GOT3 (cell line): Measurements from ENCODE around the gene ABT1.

Source experiments
- DNase-seq: peaks from one replicate; lab custom pipeline; 2025; ENCODE audit warnings: mixed read lengths; lab: John Stamatoyannopoulos, UW

ABT1 gene

DNA sequence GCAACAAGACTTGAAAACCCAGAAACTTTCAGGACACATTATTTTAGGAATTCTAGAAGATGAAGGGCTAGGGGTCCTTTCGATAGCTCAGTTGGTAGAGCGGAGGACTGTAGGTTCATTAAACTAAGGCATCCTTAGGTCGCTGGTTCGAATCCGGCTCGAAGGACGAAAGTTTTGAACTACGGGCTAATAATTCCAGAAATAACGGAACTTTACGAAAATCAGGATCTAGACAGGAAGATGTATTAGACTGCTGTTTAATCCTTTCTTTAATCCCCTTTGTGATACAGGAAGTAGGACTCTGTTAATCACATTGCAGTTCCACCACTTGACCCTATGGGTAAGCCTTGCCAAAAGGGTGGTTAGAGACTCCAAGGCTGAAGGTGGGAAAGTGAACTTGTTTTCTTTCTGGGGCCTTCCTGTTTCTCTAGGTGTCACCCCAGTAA lies 21.2 kb upstream of the ABT1 start:
- DNase-seq = no peak

DNA sequence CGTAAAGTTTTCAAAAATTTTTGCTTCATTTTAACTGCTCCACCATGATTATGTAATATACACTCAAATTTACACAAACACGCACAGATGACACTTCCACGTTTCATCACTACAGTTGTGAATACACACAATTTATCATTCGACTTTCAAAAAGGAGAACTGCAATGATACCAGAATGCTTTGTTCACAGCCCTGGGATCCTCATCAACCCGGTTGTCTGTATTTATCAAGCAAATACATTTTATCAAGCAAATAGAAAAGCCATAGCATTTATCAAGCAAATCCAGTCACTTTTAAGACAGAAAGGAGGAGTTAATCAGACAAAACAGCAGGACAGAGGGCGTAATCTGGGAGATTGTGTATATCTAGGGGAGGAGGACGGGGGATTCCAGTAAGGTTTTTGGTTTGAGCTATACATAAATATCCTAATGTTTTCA lies 20.3 kb upstream of the ABT1 start:
- DNase-seq = no peak

DNA sequence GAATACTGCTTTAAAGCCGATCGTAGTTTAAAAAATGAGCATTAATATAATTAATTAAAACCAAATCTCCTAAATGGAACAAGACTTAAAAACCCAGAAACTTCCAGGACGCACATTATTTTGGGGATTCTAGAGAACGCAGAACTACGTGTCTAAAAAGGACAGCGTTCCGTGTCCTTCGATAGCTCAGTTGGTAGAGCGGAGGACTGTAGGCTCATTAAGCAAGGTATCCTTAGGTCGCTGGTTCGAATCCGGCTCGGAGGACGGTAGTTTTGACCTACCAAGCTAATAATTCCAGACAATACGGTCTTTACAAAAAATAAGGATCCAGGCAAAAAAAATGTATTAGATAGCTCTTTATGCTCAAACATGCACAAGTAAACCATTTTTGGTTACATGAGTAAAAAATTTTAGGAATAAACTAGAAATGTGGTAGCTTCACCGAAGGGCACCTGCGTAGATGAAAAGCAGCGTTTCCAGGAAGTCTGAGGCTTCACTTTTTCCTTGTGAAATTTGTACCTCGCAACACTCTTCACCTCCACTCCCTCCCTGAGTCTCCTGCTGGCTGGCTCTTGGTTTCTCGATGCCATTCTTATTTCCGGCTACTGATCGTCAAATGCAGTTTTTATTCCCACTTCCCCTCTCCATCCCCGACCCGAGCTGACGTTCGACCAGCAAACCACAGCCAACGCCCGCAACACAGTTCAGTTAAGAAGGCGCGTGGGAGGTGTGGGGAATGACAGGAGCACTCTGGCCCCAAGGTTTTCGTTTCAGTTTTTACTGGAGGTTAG lies 19.6 kb upstream of the ABT1 start:
- DNase-seq = no peak

DNA sequence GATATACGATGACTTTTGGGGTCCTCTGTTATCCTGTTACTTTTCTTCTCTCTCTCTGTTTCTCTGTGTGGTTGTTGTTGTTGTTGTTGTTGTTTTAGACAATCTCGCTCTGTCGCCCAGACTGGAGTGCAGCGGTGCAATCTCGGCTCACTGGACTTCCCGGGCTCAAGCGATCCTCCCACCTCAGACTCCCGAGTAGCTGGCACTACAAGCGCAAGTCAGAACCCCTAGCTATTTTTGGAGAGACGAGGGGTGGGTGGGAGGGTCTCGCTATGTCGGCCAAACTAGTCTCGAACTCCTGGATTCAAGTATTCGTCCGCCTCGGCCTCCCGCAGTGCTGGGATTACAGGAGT lies 19.1 kb upstream of the ABT1 start:
- DNase-seq = no peak

DNA sequence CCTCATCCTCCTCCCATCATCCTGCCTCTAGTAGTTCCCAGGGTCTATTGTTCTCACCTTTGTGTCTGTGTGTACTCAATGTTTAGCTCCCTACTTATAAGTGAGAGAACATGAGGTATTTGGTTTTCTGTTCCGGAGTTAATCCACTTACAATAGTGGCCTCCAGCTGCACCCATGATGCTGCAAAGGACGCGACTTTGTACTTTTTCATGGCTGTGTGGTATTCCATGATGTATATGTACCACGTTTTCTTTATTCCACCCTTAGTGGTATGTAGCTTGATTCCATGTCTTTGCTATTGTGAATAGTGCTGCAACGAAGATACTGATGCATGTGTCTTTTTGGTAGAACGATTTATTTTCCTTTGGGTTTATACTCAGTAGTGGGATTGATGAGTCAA lies 18.5 kb upstream of the ABT1 start:
- DNase-seq = no peak

DNA sequence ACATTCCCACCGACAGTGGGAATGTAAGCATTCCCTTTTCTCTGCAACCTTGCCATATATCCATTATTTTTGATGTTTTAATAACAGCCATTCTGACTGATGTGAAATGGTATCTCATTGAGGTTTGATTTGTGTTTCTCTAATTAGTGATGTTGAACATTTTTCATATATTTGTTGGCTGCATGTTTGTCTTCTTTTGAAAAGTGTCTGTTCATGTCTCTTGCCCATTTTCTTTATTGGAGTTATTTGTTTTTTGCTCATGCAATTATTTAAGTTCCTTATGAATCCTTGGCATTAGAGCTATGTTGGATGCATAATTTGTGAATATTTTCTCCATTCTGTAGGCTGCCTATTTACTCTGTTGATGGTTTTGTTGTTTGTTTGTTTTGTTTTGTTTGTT lies 18.0 kb upstream of the ABT1 start:
- DNase-seq = no peak

DNA sequence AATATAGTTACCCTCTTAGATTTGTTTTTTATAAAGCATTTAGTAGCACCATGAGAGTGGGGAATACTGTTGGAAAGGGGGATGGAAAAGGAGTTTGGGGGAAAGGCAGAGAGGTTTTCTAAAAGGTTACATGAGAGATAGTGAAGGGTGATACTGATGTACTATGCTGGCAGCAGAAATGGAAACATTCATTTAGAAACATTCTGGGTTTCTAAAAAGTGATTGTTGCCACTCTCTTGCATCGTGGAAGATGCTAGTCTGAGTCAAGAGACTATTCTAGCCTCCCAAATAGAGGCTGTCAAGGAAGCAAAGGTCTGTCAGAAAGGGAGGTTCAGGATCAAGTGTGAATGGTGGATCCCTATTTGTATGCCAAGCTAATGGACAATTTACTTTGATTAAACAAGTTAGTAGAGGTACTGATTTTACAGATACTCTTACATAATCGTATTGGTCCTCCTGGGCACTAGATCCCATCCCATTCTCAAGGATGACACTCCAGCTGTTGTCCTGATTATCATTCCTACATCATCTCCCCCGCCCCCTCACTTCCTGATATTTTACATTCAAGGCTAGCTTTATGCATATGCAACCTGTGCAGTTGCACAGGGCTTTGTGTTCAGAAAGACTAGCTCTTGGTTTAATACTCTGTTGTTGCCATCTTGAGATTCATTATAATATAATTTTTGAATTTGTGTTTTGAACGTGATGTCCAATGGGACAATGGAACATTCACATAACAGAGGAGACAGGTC lies 15.4 kb upstream of the ABT1 start:
- no peak for DNase-seq

DNA sequence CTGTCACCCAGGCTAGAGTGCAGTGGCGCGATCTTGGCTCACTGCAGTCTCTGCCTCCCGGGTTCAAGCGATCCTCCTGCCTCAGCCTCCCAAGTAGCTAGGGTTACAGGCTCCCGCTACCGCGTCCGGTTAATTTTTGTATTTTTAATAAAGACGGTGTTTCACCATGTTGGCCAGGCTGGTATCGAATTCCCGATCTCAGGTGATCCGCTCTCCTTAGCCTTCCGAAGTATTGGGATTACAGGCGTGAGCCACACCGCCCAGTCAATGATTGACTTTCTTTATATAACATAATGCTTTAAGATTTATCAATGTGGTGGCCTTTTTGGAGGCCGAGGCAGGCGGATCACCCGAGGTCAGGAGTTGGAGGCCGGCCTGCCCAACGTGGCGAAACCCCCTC lies 7.8 kb upstream of the ABT1 start:
- DNase-seq = no peak

DNA sequence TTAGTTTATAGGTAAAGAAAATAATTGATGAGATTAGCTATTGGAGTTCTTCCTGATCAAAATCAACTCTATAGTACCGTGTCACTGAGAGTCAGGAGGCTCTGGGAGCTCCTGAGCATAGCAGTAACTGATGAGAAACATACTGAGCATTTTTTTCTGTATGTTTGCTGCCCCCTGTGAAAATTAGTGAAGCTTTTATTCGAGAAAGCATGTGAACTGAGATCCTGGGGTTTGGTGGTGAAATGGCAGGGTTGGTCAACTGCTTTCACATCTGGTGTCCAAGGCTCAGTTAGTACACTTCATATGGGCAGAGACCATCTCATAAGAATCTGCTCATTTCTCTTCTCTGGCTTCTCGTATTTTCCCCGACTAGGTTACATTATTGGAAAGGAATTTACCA lies 4.1 kb upstream of the ABT1 start:
- DNase-seq = no peak

DNA sequence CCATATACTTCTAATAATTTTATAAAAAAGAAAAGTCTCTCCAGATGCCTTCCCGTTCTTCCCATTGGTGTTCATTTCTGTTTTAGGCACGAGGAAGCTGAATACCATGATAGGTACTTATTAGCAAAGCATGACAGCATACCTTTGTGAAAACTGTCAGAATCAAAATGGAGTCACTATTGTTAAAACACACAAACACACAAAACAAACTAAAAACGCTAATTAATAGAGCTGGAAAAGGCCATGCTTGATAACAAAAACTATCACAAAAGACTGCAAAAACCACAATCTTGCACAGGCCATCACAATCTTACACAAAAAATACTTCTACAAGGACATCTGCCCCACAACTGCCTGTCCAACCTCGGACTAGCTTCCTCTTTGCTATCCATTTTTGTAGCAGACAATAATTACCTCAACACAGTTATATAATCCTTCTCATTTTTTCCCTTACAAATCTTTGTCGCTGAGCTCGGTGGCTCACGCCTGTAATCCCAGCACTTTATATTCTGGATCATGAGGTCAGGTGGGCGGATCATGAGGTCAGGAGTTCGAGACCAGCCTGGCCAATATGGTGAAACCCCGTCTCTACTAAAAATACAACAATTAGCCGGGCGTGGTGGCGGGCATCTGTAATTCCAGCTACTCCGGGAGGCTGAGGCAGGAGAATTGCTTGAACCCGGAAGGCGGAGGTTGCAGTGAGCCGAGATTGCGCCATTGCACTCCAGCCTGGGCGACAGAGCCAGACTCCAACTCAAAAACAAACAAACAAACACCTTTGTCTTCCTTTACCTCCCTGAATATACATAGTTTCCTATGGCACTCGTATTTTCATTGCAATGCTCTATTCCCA lies 3.2 kb upstream of the ABT1 start:
- DNase-seq = no peak

DNA sequence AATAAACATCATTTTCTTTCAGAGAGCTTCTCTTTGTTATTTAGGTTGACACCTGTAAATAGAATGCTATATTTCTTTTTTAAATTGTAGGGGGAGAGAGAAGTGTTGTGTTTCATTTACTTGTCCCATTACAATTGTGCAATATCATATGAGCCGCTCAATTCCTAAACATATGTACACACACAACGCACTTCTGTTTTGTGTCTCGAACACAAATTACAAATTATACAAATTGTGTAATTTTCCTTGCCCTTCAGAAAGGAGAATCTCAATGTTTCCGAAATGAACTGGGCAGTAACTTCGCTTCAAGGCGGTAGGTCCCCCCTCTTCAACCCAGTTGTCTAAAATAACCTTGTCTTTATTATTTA lies 2.6 kb upstream of the ABT1 start:
- DNase-seq = no peak

DNA sequence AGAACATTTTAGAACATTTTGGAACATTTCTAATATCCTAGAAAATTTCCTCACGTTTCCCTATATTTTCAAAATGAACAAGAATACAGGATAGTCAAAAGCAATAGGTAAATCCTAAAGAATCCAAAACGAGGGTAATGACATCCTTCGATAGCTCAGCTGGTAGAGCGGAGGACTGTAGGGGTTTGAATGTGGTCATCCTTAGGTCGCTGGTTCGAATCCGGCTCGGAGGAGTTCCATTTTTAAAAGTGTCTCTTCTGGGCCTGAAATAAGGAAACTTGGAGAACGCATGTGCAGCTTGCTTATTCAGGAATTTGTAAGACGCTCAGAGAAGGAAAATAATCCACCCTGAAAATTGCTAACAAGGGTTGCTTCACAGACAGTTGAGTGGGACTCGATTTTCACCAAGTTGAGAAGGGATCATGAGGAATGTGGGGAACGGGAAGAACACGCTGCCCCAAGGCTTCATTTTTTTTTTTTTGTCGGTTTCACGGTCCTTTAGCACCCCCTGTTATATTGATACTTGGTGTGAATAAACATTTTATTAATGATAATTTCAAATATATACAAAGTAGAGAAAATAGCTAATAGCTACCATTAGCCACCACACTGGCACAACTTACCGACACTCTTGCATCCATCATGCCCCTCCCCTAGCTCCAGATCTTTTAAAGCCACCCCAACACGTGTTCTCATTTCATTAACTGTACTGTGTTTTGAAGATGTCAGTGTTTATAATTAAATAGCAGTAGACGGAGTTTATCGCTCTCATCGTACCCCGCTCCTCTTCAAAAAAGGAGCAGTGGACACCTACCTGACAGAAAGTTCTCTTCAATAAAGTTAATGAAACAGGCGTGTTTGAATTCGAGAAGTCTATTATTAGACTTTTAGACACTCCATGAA lies 1.8 kb upstream of the ABT1 start:
- no peak for DNase-seq

DNA sequence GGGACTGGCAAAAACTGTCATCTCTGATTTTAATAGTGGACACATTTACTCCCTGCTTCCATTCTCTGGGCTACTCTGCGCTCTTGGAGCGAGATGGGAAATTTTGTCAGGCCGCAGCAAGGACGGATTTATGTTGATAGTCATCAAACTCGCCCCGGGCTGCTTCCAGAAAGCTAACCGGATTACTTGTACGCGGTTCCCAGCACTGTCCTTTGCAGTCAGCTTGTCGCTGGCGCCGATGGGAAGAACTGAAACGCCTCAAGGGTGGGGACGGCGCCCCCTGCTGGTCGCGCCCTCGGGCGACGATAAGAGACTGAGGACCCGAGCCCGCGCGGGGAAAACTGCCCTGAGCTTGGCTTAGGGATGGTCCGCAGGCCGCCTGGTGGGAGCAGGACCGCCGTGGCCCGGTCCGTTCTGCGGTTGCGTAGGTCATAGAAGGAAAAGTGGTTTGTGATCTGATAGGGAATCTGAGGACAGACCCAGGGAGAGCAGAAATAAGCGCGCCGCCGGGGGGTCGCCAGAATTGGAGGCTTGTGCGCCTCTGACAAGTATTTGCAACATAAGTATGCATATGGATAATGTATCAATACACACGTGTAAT lies 984 bp upstream of the ABT1 start:
- DNase-seq = peak; percentile 35

DNA sequence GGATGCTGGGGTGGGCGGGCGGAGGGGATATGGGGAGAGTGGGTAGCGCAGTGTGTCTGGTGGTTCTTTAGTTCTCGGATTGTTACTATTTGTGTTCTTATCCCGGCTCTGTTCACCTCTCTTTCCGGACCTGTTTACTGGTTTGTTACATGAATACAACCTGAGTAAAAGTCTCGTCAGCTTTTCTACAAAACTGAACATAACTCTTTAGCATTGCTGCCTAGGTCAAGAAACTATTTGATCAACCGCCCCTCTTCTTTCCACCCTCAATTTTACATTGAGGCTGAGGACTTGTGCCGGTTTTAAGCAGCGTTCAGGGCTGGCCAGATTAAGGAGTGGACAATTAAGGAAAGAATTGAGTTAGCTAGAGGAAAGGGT lies 625 bp downstream of the ABT1 start:
- DNase-seq = no peak

DNA sequence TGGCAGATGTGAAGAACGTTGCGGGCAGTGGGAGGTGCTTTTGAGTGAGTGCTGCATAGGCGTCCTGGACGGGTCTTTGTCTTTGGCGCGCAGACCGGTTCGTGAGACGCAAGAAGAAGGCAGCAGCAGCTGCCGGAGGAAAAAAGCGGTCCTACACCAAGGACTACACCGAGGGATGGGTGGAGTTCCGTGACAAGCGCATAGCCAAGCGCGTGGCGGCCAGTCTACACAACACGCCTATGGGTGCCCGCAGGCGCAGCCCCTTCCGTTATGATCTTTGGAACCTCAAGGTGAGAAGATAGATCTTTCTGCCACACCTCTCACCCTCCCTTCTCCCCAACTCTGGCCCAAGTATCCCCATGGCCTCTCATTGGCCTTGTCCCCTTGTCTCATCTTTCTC lies 1.1 kb downstream of the ABT1 start:
- DNase-seq = no peak

DNA sequence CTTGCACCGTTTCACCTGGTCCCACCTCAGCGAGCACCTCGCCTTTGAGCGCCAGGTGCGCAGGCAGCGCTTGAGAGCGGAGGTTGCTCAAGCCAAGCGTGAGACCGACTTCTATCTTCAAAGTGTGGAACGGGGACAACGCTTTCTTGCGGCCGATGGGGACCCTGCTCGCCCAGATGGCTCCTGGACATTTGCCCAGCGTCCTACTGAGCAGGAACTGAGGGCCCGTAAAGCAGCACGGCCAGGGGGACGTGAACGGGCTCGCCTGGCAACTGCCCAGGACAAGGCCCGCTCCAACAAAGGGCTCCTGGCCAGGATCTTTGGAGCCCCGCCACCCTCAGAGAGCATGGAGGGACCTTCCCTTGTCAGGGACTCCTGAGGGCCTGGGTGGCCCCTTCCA lies 1.5 kb downstream of the ABT1 start:
- DNase-seq = no peak

DNA sequence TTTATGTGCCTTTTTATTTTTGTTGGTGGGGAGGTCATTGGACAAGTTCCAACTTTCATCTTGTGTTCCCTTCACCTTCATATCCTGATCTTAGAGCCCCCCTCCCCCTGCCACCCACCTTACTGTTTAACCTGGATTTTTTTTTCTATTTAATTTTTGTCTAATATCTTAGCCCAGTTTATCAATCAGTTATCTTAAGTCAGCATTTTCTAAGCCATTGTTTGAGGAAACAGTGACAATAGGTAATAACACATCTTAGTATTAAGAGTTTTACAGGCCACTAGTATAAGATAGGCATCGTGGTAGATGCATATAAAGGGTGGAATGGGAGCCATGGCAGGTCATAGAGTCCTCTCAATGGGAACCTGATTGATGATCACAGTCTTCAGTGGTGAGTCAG lies 2.4 kb downstream of the ABT1 start:
- DNase-seq = no peak

DNA sequence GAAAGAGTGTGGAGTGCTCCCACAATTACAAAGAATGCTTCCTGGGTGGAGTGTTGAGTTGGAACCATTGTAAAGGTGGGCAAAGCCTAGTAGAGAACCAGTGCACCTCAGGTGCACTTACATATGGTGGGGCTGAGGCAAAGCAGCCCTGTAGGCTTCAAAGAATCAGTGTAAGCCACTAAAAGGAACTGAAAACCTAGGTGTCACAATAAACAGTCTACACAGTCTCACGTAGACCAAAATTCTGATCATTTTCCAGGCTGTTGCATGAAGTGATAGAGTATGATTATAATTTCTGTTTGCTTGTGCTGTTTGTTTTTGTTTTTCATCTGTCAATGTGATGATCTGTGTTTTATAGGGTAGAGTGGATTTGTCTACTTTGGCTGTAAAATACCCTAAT lies 2.8 kb downstream of the ABT1 start:
- no peak for DNase-seq

DNA sequence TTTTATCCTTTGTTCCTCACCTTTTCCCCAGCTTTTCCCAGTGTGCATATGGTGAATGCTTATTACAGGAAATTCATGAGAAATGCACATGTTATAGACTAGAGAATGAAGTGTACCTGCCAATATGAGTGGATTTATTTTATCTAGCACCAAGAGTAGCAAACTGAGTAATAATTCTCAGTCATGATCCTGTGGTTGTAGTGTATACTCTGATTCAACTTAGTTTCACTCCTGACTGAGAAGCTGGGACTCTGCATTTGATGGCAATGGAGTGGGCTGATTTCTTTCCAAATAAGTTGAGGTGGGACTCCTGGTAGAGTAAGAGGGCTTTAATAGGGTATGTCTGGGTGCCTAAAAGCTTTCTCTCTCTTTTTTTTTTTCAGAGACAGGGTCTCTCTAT lies 4.0 kb downstream of the ABT1 start:
- no peak for DNase-seq

DNA sequence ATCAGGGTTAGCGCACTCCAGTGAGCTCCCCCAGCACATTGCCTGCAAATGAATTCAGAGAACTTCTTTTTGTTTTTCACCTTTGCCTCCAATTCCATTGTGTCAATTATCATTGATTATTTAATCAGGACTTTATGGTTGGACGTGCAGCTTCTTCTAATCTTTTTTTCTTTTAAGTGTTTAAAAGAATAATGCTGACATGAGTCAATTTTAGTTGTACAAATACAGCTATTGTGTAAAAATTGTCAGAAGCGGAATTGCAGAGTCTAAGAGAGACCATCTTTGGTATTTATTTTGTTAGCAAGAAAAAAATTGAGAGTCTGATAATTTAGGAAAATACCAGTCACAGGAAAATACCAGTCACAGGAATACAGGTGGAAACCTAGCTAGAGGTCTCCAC lies 5.5 kb downstream of the ABT1 start:
- DNase-seq = no peak

DNA sequence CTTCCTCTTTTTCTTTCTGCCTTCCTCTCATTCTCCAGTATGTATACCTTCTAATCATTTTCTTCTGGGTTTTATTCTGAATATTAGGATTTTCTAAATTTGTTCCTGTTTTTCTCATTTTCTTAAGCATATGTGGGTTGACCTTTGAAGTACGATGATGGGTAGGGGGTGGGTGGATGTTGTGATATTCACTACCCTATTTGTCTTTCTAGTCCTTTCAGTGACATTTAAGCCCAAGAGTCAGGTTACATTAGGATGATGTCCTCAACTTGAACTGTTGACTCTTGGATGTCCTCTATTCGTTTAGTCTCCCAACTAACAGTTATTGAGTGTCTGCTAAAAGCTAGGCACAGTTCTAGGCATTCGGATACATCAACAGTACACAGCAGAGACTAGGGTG lies 7.3 kb downstream of the ABT1 start:
- DNase-seq = no peak
